GM03348 (cell line): ENCODE results near the gene RIPOR3.

Source experiments
- DNase-seq: peaks from one replicate; pipeline ENCODE4 v3.0.0; 2012; ENCODE audit warnings: low spot score

Gene RIPOR3

DNA sequence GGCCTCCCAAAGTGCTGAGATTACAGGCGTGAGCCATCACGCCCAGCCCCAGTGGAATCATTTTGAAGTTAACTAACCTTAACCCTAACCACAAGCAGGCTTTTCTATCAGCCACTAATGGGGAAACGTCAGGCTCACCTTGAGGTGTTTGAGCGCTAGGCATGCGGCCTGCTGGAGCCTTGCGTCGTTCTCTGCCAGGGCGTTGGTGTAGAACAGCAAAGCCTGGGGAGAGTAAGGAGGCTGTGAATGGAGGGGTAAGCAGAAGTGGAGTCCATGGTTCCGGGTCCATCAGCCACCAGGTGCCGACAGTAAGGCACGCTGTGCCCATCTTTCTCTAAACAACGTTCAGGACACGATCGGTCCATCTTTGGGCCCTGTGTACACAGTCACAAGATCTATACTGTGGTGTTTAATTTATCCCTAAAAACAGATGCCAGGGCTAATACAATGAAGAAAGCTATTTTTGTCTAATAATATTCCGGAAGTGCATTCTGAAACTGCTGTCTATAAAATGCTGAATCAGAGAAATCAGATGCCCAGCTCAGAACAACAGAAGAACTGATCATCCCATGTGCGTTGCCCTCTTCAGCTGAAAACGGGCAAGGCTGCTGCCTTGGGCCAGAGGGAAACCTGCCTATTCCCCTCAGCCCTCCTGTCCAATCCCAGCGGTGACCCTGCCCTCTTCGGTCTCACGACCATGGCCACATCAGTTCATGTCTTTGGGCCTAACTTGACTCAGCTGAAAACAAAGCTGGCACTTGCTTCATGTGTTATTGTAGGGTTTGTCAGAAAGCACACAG, 101.6 kb downstream of the RIPOR3 start:
- DNase-seq, result no peak

- peak; percentile 88 for DNase-seq
Observed at GRCh38 chr20:50588034-50588736, 103.2 kb downstream of the RIPOR3 start.

GRCh38 chr20:50587291-50587961, 103.9 kb downstream of the RIPOR3 start:
- no peak for DNase-seq

DNA sequence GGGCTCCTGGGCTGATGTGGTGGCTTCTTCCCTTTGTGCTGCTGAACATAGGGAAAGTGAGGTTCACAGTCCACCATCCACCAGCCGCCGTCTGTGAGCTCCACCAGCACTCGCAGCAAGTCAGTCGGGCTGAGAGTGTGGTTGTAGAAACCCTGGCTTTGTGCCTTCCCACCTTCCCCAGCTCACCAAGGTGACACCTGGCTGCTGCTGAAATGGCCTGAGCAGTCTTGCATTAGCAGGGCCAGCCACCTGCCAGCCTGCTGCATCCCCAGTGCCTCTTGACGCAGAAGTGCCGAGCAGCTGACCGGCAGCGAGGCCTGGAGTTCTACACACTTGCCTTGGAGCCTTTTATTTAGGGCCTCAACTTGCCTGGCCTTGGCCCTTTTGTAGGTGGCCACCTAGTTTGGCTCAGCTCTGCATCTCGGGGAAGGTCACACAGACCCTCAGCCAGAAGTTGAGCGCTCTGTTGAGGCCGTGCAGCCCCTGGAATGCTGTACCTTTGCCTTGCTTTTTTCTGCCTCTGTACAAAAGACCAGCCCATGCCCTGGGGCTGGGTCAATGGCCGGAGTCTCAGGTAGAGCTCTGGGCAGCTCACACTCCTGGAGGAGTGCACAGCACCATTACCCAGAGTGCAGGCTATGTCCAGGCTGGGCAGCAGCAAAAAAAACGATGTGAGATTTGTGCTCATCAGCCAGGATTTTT, 104.7 kb downstream of the RIPOR3 start:
- DNase-seq, result no peak

DNA sequence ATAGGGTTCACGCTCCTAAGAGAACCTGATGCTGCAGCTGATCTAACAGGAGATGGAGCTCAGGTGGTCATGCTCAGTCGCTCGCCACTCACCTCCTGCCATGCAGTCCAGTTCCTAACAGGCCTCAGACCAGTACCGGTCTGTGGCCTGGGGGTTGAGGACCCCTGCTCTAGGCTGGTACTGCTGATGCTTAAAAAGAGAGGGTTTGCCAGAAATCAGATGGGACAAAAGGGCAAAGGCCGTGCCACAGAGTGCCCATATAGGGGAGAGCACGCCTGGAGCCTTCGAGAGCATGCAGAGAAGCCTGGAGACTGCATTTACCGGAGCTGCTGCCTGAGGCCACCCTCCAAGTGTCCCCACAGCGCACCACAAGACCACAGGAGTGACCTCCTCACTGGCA, 105.7 kb downstream of the RIPOR3 start:
- no peak for DNase-seq

- DNase-seq, result no peak
Observed at GRCh38 chr20:50585214-50585613, 106.1 kb downstream of the RIPOR3 start.

DNA sequence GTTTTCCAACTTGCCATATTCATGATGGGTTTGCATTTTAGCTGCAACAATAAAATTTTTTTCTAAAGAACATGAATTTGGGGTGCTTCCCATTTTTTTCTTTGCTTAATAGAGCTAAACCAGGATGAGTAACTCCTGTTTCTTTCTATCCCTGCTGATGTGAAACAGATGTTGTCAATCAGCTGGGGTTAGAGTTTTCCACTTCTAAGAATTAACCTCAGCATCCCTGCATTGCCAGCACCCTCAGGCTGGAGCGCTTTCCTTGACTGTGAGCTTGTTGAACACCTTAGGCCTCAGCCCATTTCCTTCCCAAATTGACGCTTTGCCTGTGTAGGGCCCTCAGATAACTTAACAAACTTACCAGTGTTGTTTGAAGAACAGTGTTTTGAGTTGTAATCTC, 106.7 kb downstream of the RIPOR3 start:
- peak; percentile 48 for DNase-seq

DNA sequence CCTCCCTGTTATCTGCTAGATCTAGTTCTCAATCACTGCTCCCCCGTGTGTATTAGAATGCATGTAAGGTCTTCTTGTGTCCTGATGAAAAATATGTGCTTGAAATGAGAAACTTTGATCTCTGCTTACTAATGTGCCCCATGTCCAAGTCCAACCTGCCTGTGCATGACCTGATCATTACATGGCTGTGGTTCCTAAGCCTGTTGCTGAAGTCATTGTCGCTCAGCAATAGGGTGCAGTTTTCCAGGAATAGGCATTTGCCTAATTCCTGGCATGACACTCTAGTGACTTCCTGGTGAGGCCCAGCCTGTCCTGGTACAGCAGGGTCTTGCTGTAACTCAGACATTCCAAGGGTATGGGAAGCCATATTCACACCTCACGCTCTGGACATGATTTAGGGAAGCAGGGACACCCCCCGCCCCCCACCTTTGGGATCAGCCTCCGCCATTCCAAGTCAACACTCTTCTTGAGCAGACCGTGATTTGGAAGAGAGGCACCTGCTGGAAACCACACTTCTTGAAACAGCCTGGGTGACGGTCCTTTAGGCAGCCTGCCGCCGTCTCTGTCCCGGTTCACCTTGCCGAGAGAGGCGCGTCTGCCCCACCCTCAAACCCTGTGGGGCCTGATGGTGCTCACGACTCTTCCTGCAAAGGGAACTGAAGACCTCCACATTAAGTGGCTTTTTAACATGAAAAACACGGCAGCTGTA, 107.7 kb downstream of the RIPOR3 start:
- DNase-seq, result no peak

DNA sequence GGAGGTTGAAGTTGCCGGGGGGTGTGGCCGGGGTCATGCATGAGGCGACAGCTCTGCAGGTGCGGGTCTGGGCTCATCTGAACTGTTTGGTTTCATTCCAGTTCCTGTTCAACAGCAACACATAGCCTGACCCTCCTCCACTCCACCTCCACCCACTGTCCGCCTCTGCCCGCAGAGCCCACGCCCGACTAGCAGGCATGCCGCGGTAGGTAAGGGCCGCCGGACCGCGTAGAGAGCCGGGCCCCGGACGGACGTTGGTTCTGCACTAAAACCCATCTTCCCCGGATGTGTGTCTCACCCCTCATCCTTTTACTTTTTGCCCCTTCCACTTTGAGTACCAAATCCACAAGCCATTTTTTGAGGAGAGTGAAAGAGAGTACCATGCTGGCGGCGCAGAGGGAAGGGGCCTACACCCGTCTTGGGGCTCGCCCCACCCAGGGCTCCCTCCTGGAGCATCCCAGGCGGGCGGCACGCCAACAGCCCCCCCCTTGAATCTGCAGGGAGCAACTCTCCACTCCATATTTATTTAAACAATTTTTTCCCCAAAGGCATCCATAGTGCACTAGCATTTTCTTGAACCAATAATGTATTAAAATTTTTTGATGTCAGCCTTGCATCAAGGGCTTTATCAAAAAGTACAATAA, 108.6 kb downstream of the RIPOR3 start:
- no peak for DNase-seq

GRCh38 chr20:50582092-50582491, 109.2 kb downstream of the RIPOR3 start:
- no peak for DNase-seq

DNA sequence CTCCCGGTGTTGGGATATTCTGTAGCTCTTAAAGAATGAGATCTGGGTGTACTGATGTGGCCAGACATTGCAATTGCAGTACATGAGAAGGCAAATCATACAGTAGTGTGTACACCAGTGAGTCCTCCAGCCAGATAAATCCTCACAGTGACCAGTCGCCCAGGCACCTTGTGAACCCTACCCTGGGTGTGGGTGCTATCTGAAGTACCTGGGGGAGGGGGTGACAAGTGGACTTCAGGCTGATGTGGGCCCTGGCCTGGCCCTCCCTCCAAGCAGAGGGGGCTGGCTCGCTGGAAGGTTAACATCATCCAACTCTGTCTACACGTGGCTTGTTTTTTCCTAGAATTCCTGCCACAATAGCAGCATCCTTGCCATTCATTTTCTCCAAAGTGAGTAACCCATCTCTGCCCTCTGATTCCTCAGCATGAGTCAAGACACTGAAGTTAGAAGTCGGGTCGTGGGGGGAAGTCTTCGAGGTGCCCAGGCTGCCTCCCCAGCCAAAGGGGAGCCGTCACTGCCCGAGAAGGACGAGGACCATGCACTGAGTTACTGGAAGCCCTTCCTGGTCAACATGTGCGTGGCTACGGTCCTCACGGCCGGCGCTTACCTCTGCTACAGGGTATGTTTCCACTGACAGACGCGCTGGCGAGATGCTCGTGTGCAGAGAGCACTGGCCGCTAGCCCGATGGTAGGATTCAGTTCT, 110.3 kb downstream of the RIPOR3 start:
- no peak for DNase-seq

DNA sequence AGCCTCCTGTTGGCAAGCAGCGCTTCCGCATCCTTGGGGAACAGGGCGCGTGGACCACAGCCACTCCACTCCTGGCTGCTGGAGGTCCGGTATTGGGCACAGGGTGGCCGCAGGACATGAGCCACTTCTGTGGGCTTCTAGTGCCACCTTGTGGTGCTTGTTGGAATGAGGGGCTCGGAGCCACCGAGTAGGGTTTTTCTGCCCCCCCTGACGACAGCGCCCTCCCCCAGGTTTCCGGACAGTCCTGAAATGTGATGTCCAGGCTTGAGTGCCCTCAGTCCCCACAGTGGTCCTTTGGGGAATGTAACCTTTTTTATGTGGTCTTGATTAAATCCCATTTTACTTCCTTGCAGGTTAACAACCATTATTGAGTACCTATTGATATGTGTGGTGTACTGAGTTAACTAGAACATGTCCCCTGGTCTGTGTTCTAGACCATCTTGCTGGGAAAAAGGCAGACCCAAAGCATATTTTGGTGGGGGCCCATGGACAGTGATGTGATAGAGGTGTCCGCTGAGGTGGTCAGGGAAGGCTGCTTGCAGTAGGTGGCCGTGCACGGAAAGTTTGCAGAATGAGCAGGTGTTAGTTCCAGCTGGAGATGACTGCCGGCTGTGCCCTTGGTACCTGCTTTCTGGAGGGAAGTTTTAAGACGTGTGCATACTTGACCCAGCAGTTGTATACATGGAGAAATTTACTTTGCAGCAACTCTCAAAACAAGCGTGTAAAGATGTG, 111.2 kb downstream of the RIPOR3 start:
- DNase-seq, result peak; percentile 86

DNA sequence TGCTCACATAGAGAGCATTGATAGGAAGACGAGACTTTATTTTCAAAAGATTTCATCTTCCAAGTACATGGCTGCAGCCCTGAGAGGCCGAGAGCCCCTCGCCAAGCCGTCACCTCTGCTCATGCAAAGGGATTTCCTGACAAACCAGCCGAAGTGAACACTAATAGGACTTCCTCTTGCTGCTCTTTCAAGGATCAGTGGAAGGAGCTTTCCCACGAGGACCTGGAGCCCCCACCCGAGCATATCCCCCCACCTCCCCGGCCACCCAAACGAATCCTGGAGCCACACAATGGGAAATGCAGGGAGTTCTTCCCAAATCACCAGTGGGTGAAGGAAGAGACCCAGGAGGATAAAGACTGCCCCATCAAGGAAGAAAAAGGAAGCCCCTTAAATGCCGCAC, 111.8 kb downstream of the RIPOR3 start:
- DNase-seq, result no peak

DNA sequence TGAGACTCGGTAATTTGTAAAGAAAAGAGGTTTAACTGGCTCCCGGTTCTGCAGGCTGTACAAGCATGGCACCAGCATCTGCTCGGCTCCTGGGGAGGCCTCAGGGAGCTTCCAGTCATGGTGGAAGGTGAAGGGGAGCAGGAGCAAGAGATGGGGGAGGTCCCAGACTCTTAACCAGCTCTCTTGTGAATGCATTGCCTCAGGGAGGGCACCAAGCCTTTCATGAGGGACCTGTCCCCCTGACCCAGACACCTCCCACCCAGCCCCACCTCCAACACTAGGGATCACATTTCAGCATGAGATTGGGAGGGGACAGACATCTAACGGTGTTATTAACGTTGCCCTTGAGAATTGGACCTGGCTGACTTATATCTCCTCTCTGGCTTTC, 112.6 kb downstream of the RIPOR3 start:
- DNase-seq, result no peak

DNA sequence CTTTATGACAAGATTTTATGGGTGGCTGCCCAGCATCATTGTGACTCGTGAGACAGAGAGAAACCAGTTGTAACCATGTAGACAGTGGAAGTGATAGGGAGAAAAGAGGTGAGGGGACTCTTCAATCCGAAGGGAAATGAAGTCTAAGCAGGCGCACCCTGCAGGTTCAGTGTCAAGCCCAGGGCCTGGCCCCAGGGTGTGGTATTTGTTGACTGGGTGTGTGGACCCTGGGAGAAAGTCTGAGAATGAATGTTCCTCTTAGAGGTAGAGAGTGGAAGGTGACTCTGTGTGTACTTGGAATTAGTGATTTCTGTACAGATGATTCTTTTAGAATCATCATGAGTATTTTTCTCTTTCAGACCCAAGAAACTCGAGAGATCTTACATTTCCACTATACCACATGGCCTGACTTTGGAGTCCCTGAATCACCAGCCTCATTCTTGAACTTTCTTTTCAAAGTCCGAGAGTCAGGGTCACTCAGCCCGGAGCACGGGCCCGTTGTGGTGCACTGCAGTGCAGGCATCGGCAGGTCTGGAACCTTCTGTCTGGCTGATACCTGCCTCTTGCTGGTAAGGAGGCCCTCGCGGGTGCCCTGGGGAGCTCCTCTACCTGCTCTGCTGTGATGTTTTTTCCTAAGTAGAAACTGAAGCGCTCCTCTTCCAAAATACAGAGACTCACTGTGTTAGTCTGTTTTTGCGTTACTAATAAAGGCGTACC, 113.1 kb downstream of the RIPOR3 start:
- DNase-seq, result no peak

GRCh38 chr20:50577175-50578018, 113.9 kb downstream of the RIPOR3 start:
- no peak for DNase-seq

GRCh38 chr20:50575865-50576720, 115.2 kb downstream of the RIPOR3 start:
- peak; percentile 76 for DNase-seq
